CD14-positive monocyte (primary cell): ENCODE measurements around the gene ENPP6. TPM values are rescaled to one million over a fixed set of nuclear protein-coding genes. Genes with fewer than 3 reads are reported as not detected.
"Not testable (repeated sequence)": the region's sequence is repeated elsewhere in the genome, so short reads cannot be mapped to it uniquely, and the experiment has no call there.

ENCODE experiments used
- DNase-seq, 3 donors: peaks; one replicate each; pipeline ENCODE4 v3.0.0-alpha.2; 2011 to 2022
- H2AFZ ChIP-seq: 2 replicates; pipeline ENCODE4 v1.6.0; 2012; ENCODE audit warnings: mild to moderate bottlenecking, low read depth, low read length, inconsistent platforms; ENCODE audit not compliant: insufficient read depth, poor library complexity, severe bottlenecking
- H3K27ac ChIP-seq, 2 donors: 1 replicate in 1 of 2; 2 replicates in 1 of 2; pipeline ENCODE4 v1.5.1; 2012 to 2013; ENCODE audit warnings: low read length in 2 of 2, control low read depth in 1 of 2, inconsistent platforms in 1 of 2, low read depth in 1 of 2, mild to moderate bottlenecking in 1 of 2
- H3K27me3 ChIP-seq, 2 donors: one replicate each; pipeline versions ENCODE4 v1.6.0 to v1.6.1; 2011 to 2013; ENCODE audit warnings: low read length in 2 of 2; ENCODE audit not compliant: control insufficient read depth in 2 of 2, insufficient read depth in 2 of 2
- H3K36me3 ChIP-seq, 2 donors: replicated peaks in 1 of 2; 1 replicate in 1 of 2; 2 replicates in 1 of 2; pipeline versions ENCODE4 v1.5.1 to v1.6.1; 2012 to 2013; ENCODE audit warnings: low read length in 2 of 2, control low read depth in 1 of 2, inconsistent platforms in 1 of 2, mild to moderate bottlenecking in 1 of 2; ENCODE audit not compliant: insufficient read depth in 2 of 2, control insufficient read depth in 1 of 2
- H3K4me1 ChIP-seq, 2 donors: 1 replicate in 1 of 2; 2 replicates in 1 of 2; pipeline versions ENCODE4 v1.5.1 to v1.6.1; 2012 to 2013; ENCODE audit warnings: low read length in 2 of 2, control low read depth in 1 of 2, inconsistent platforms in 1 of 2, mild to moderate bottlenecking in 1 of 2, moderate library complexity in 1 of 2; ENCODE audit not compliant: insufficient read depth in 2 of 2, control insufficient read depth in 1 of 2
- H3K4me2 ChIP-seq: replicated peaks from 2 replicates; pipeline ENCODE3; 2012; ENCODE audit warnings: low read length, moderate library complexity, mild to moderate bottlenecking; ENCODE audit not compliant: poor library complexity, severe bottlenecking; ENCODE audit errors: extremely low read depth
- H3K4me3 ChIP-seq, 3 experiments: fragments of 200-600 bp in 1 of 3; sonication (generic) in 1 of 3; replicated peaks in 1 of 3; 1 replicate in 2 of 3; 2 replicates in 1 of 3; pipeline ENCODE4 v1.5.1; 2011 to 2013; ENCODE audit warnings: low read length in 3 of 3, mild to moderate bottlenecking in 3 of 3, control low read depth in 2 of 3, low read depth in 2 of 3, inconsistent platforms in 1 of 3, moderate library complexity in 1 of 3
- H3K79me2 ChIP-seq: 2 replicates; pipeline ENCODE4 v1.6.0; 2012; ENCODE audit warnings: mild to moderate bottlenecking, control low read depth, inconsistent platforms, low read length, moderate library complexity; ENCODE audit not compliant: insufficient read depth
- H3K9ac ChIP-seq: 2 replicates; pipeline ENCODE4 v1.6.0; 2017; ENCODE audit warnings: low read length, mild to moderate bottlenecking; ENCODE audit not compliant: insufficient read depth, poor library complexity, severe bottlenecking
- H3K9me3 ChIP-seq, 2 donors: replicated peaks in 1 of 2; 1 replicate in 1 of 2; 2 replicates in 1 of 2; pipeline versions ENCODE4 v1.5.1 to v1.6.1; 2012 to 2013; ENCODE audit warnings: low read length in 2 of 2, control low read depth in 1 of 2; ENCODE audit not compliant: control insufficient read depth in 1 of 2, insufficient read depth in 1 of 2
- H4K20me1 ChIP-seq: 2 replicates; pipeline ENCODE4 v1.6.0; 2012; ENCODE audit warnings: mild to moderate bottlenecking, low read length, control low read depth, moderate library complexity; ENCODE audit not compliant: insufficient read depth
- H3K27ac Mint-ChIP-seq, 7 donors: one replicate each; pipeline ENCODE4 v1.8.0; 2020; ENCODE audit warnings: mild to moderate bottlenecking in 7 of 7, mixed read lengths in 7 of 7, moderate library complexity in 6 of 7, inconsistent platforms in 2 of 7
- H3K27me3 Mint-ChIP-seq, 3 donors: one replicate each; pipeline ENCODE4 v1.8.0; 2021 to 2022; ENCODE audit warnings: low read depth in 3 of 3, mild to moderate bottlenecking in 3 of 3, mixed read lengths in 3 of 3, moderate library complexity in 3 of 3, inconsistent platforms in 1 of 3
- H3K36me3 Mint-ChIP-seq, 2 donors: one replicate each; pipeline ENCODE4 v1.8.0; 2020; ENCODE audit warnings: mixed read lengths in 2 of 2, inconsistent platforms in 1 of 2, mild to moderate bottlenecking in 1 of 2
- H3K4me1 Mint-ChIP-seq: one replicate; pipeline ENCODE4 v1.8.0; 2020; ENCODE audit warnings: mild to moderate bottlenecking, mixed read lengths
- H3K4me3 Mint-ChIP-seq, 2 donors: one replicate each; pipeline ENCODE4 v1.8.0; 2020; ENCODE audit warnings: mild to moderate bottlenecking in 2 of 2, mixed read lengths in 2 of 2, moderate library complexity in 1 of 2
- H3K9me3 Mint-ChIP-seq, 7 donors: one replicate each; pipeline ENCODE4 v1.8.0; 2020 to 2022; ENCODE audit warnings: mixed read lengths in 7 of 7, mild to moderate bottlenecking in 6 of 7, moderate library complexity in 6 of 7, inconsistent platforms in 2 of 7
- WGBS: methylation state at CpG from one replicate; pipeline ENCODE4 v1.1.5; 2013; ENCODE audit warnings: missing lambda C conversion rate; ENCODE audit not compliant: insufficient coverage; 5-methylcytosine and 5-hydroxymethylcytosine counted together
- intact Hi-C, 2 donors: fragments of 100-400 bp; cut with micrococcal nuclease; formaldehyde crosslinking; loops; one replicate each; pipeline versions ENCODE4 v1.15.0 to v1.15.1; 2023
- polyA plus RNA-seq, 3 donors: library from polyadenylated mRNA; depleted of rRNA in 1 of 3; unstranded in 2 of 3; stranded (reverse) in 1 of 3; fragments of 300-500 nt in 2 of 3; fragments of >200 nt in 1 of 3; fragmentation: Illumina TruSeq in 2 of 3; gene quantifications; 1 replicate in 2 of 3; 2 replicates in 1 of 3; pipeline ENCODE4 v1.2.3, GENCODE V29; 2012 to 2021
- TF ChIP-seq, protein P1 (sequence below): fragments of 200-600 bp; IDR thresholded peaks from one replicate; pipeline ENCODE4 v1.8.0; 2022; ENCODE audit warnings: antibody characterized with exemption, mild to moderate bottlenecking

Gene ENPP6
- polyA plus RNA-seq, 3 donors = 0.05 TPM; not detected in 2

DNA sequence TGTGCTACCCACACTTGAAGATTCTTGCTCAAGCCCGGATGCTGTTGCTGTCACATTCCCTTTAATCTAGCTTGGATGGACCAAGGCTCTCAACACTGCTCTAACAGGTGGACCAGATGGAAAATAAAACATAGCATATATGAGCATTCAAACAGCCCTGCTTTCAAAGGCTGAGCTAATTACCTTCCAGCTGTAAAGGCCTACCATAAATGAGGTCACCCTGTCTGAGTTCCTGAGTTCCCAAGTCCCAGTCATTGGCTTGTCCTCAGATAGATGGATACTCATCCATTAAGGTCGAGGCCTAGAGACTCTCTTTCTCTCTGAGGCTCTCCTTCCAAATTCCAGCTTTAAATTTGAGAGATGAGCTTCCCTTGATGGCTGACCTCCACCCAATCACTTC is 165.1 kb downstream of the ENPP6 start:
- H3K9me3 ChIP-seq = peaks cover 0 to 15% of the 10 kb centered on the region in 2 donors
- Mint-ChIP-seq H3K4me1 (no peaks in the 10 kb centered on the region), H3K27ac (peak overlapping the region in 1 of 7 donors; percentile 36), H3K4me3 (no peak overlapping the region), H3K27me3 (peaks cover 0 to 4% (median 3%) of the 10 kb centered on the region in 3 donors), H3K9me3 (peaks cover 4 to 28% (median 6%) of the 10 kb centered on the region in 7 donors), H3K36me3 (no peaks in the 10 kb centered on the region)
- no peaks in the 10 kb centered on the region for H3K36me3 ChIP-seq
- TF ChIP-seq, protein P1, sequence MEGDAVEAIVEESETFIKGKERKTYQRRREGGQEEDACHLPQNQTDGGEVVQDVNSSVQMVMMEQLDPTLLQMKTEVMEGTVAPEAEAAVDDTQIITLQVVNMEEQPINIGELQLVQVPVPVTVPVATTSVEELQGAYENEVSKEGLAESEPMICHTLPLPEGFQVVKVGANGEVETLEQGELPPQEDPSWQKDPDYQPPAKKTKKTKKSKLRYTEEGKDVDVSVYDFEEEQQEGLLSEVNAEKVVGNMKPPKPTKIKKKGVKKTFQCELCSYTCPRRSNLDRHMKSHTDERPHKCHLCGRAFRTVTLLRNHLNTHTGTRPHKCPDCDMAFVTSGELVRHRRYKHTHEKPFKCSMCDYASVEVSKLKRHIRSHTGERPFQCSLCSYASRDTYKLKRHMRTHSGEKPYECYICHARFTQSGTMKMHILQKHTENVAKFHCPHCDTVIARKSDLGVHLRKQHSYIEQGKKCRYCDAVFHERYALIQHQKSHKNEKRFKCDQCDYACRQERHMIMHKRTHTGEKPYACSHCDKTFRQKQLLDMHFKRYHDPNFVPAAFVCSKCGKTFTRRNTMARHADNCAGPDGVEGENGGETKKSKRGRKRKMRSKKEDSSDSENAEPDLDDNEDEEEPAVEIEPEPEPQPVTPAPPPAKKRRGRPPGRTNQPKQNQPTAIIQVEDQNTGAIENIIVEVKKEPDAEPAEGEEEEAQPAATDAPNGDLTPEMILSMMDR = no peak
- no peak overlapping the region for H3K4me2 ChIP-seq
- H4K20me1 ChIP-seq = no peaks in the 10 kb centered on the region
- no peak overlapping the region for H2AFZ ChIP-seq
- no peak overlapping the region for H3K4me3 ChIP-seq
- no peaks in the 10 kb centered on the region for H3K79me2 ChIP-seq
- intact Hi-C loops = no loop called here
- H3K4me1 ChIP-seq = no peaks in the 10 kb centered on the region
- no peak overlapping the region for H3K27ac ChIP-seq
- H3K9ac ChIP-seq = no peak overlapping the region
- WGBS = 100% methylated on average over 2 of the region's 2 CpGs
- no peak for DNase-seq
- H3K27me3 ChIP-seq = no peaks in the 10 kb centered on the region

DNA sequence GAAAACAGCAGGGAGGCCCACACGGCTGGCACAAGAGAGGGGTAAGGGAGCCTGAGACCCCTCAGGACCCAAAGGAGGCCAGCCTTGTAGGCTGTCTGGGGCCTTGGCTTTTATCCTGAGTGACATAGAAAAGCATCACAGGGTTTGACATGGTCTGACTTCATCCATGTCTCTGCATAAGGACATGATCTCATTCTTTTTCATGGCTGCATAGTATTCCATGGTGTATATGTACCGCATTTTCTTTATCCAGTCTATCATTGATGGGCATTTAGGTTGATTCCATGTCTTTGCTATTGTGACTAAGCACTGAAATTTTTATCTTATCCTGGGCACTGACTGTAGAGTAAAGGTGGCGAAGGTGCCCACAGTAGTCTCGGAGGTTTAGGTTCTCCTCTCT is 166.4 kb downstream of the ENPP6 start:
- H3K4me1 ChIP-seq, H3K4me3 Mint-ChIP-seq, H3K4me3 ChIP-seq, DNase-seq, H3K4me1 Mint-ChIP-seq, H3K27ac ChIP-seq, H3K9ac ChIP-seq, H4K20me1 ChIP-seq, intact Hi-C loops, H2AFZ ChIP-seq, H3K27me3 ChIP-seq, H3K36me3 ChIP-seq, H3K27ac Mint-ChIP-seq, H3K4me2 ChIP-seq, H3K36me3 Mint-ChIP-seq, H3K27me3 Mint-ChIP-seq, H3K79me2 ChIP-seq: not testable (repeated sequence)
- H3K9me3 ChIP-seq = peaks cover 9 to 15% of the 10 kb centered on the region in 2 donors
- peaks cover 8 to 35% (median 11%) of the 10 kb centered on the region in 7 donors for H3K9me3 Mint-ChIP-seq
- 100% methylated on average over 1 of the region's 4 CpGs for WGBS
